ENCODE data around the gene ATAD3C. TPM values are rescaled to one million over a fixed set of nuclear protein-coding genes. Genes with fewer than 3 reads are reported as not detected.

Gene ATAD3C
- polyA plus RNA-seq, 2 of the 4 experiments (the other 2 are of a cell fraction), result not detected

GRCh38 chr1:1403653-1404052, 45.8 kb upstream of the ATAD3C start:
- H3K27ac ChIP-seq, result no peak overlapping the region
- no peak for FAIRE-seq
- 91% methylated on average over 7 of the region's 7 CpGs for WGBS (ENCODE audit: missing lambda C conversion rate)
- peaks cover 36% of the 10 kb centered on the region for H3K4me1 ChIP-seq
- no peaks in the 10 kb centered on the region for H3K9me3 ChIP-seq
- POLR2A ChIA-PET, result no interaction called here
- H3K4me2 ChIP-seq, result no peak overlapping the region
- no peak for ATAC-seq
- CTCF ChIA-PET, result interaction anchor here (0.6 kb wide), 1 partner anchor 782 kb away, joined by 3 read pairs; no protein-coding TSS in a partner anchor
- no peak overlapping the region for H3K4me3 ChIP-seq
- DNase-seq (ENCODE audit: low read depth in 1 of 2, low spot score in 1 of 2), result no peak
- TF ChIP-seq HOXB5 (CRISPR knock-in tag; IDR thresholded peaks at IDR 0.05) (no peak), MAFK (IDR thresholded peaks at IDR 0.05; ENCODE audit: partially characterized antibody) (peak; percentile 29), MAZ (IDR thresholded peaks at IDR 0.05; ENCODE audit: borderline replicate concordance, low read depth, low read length) (no peak)

GRCh38 chr1:1406101-1406820, 43.2 kb upstream of the ATAD3C start:
- ChIA-PET POLR2A (interaction anchor here (1.6 to 2.3 kb wide), 2 partner anchors 31 to 98 kb away, joined by 4 to 12 read pairs; partner anchors contain the start of gene AURKAIP1), CTCF (interaction anchor here (1.4 to 3.8 kb wide), 3 partner anchors 35 to 101 kb away, joined by 3 to 21 read pairs (median 11); no protein-coding TSS in a partner anchor)
- peaks cover 32% of the 10 kb centered on the region for H3K4me1 ChIP-seq
- peak overlapping the region; percentile 69 for H3K4me3 ChIP-seq
- peak overlapping the region; percentile 88 to 100 for H3K27ac ChIP-seq
- H3K9me3 ChIP-seq, result no peaks in the 10 kb centered on the region
- no peak for FAIRE-seq
- WGBS (ENCODE audit: missing lambda C conversion rate), result 63% methylated on average over 28 of the region's 43 CpGs
- TF ChIP-seq HOXA7 (CRISPR knock-in tag; IDR thresholded peaks at IDR 0.05) (no peak), ZFP36 (IDR thresholded peaks at IDR 0.05; ENCODE audit: borderline replicate concordance, partially characterized antibody) (no peak), EHF (CRISPR knock-in tag; IDR thresholded peaks at IDR 0.05) (no peak), FOXS1 (CRISPR knock-in tag; IDR thresholded peaks at IDR 0.05) (no peak), KDM1A (IDR thresholded peaks at IDR 0.05; ENCODE audit: low read depth) (no peak), FOSL2 (IDR thresholded peaks at IDR 0.05) (no peak), FOSL2 (CRISPR knock-in tag; IDR thresholded peaks at IDR 0.05) (no peak), MYC (IDR thresholded peaks at IDR 0.05; ENCODE audit: borderline replicate concordance, low read length) (no peak), RAD21 (conservative IDR thresholded peaks at IDR 0.05 in 1 of 2, IDR thresholded peaks at IDR 0.05 in 1 of 2) (no peak), HEYL (CRISPR knock-in tag; IDR thresholded peaks at IDR 0.05) (no peak), E2F6 (IDR thresholded peaks at IDR 0.05; ENCODE audit: borderline replicate concordance, low read depth) (no peak), ELK1 (IDR thresholded peaks at IDR 0.05; ENCODE audit: low read depth, low read length) (no peak), RFX5 (IDR thresholded peaks at IDR 0.05) (no peak), GATA3 (IDR thresholded peaks at IDR 0.05; ENCODE audit: borderline replicate concordance) (no peak), HDAC2 (IDR thresholded peaks at IDR 0.05) (no peak), MAX (IDR thresholded peaks at IDR 0.05) (no peak), BHLHE40 (IDR thresholded peaks at IDR 0.05; ENCODE audit: low read depth, low read length) (no peak), EP300 (IDR thresholded peaks at IDR 0.05) (no peak)
- peak in 1 of 2 experiments; percentile 5; a peak in 3 of 6 replicates for ATAC-seq
- no peak for DNase-seq (ENCODE audit: low read depth in 1 of 2, low spot score in 1 of 2)
- H3K4me2 ChIP-seq, result peak overlapping the region; percentile 85

Data from A549 (cell line).